ENCODE measurements around the gene NCAPD3. TPM values are rescaled to one million over a fixed set of nuclear protein-coding genes. Genes with fewer than 3 reads are reported as not detected.

NCAPD3 gene
- total and polyA plus RNA-seq, 2 donors (not counting 3 experiments of a cell fraction or from before 2014, with no cell fraction given): 22.6 to 43.8 TPM

DNA sequence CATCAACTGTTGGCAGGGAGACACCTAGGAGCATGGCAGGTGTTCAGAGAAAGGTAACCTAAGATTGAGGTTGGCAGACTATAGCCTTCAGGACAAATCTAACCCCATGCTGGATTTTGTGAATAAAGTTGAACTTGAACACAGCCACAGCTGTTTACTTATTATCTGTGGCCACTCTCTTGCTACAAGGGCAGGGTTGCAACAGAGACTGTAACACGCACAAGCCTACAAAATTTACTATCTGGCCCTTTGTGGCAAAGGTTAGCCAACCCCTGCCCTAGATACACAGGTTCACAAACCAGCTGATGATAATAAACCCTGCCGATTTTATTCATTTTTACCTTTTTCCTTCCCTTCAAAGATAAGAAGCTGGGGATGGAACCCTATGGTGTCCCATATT lies 26.9 kb upstream of the NCAPD3 start:
- no peaks in the 10 kb centered on the region for H3K9me1 ChIP-seq (replicated peaks; ENCODE audit: control insufficient read depth, extremely low read depth, insufficient read depth, low read length)
- TF ChIP-seq, protein P1, sequence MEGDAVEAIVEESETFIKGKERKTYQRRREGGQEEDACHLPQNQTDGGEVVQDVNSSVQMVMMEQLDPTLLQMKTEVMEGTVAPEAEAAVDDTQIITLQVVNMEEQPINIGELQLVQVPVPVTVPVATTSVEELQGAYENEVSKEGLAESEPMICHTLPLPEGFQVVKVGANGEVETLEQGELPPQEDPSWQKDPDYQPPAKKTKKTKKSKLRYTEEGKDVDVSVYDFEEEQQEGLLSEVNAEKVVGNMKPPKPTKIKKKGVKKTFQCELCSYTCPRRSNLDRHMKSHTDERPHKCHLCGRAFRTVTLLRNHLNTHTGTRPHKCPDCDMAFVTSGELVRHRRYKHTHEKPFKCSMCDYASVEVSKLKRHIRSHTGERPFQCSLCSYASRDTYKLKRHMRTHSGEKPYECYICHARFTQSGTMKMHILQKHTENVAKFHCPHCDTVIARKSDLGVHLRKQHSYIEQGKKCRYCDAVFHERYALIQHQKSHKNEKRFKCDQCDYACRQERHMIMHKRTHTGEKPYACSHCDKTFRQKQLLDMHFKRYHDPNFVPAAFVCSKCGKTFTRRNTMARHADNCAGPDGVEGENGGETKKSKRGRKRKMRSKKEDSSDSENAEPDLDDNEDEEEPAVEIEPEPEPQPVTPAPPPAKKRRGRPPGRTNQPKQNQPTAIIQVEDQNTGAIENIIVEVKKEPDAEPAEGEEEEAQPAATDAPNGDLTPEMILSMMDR (IDR thresholded peaks at IDR 0.05; ENCODE audit: extremely low read depth in 1 of 2, insufficient read depth in 1 of 2, low read depth in 1 of 2, low read length in 2 of 2): no peak
- no peak for TF ChIP-seq FOS (IDR thresholded peaks at IDR 0.05; ENCODE audit: borderline replicate concordance, insufficient read depth, low read length)
- TF ChIP-seq EZH2 (IDR thresholded peaks at IDR 0.05; ENCODE audit: borderline replicate concordance, low read depth, low read length, severe bottlenecking): no peak
- TF ChIP-seq, protein P2, sequence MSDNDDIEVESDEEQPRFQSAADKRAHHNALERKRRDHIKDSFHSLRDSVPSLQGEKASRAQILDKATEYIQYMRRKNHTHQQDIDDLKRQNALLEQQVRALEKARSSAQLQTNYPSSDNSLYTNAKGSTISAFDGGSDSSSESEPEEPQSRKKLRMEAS (IDR thresholded peaks at IDR 0.05; ENCODE audit: insufficient read depth, insufficient read length): no peak
- TF ChIP-seq POLR2A (IDR thresholded peaks at IDR 0.05; ENCODE audit: low read depth, low read length): no peak
- no peak for TF ChIP-seq JUN (IDR thresholded peaks at IDR 0.05; ENCODE audit: borderline replicate concordance, insufficient read depth, insufficient read length, low read depth)
- no peaks in the 10 kb centered on the region for H3K27me3 ChIP-seq (ENCODE audit: control insufficient read depth in 2 of 2, insufficient read depth in 2 of 2, low read length in 2 of 2)
- no TSS peak for BruUV-seq (replicated peaks)
- no peak for DNase-seq (ENCODE audit: low read depth, low spot score)
- FAIRE-seq: no peak
- POLR2A ChIA-PET: no interaction called here
- peaks cover 3 to 30% of the 10 kb centered on the region in 2 experiments for H3K36me3 ChIP-seq (ENCODE audit: control insufficient read depth in 2 of 2, extremely low read depth in 1 of 2, insufficient read depth in 2 of 2, low read length in 2 of 2)
- dilution Hi-C loops (cut with MboI; ENCODE audit: extremely low pct_ligation_motif_present, low sequenced_read_pairs) (no loop called here), intact Hi-C loops (cut with micrococcal nuclease) (loop anchor here (5.0 kb wide), 2 partner anchors 82 to 213 kb away; partner anchors contain the start of gene GLB1L2)
- no peak overlapping the region for H3K4me3 ChIP-seq (replicated peaks in 1 of 3; ENCODE audit: insufficient read depth in 1 of 3, low read depth in 1 of 3, low read length in 3 of 3)
- no peak overlapping the region for H3K27ac ChIP-seq (ENCODE audit: insufficient read depth, low read depth, low read length)
- peaks cover 6% of the 10 kb centered on the region for H3K79me2 ChIP-seq (ENCODE audit: control insufficient read depth, insufficient read depth, low read length)
- H4K20me1 ChIP-seq (replicated peaks; ENCODE audit: control insufficient read depth, extremely low read depth, insufficient read depth, low read length): no peaks in the 10 kb centered on the region
- H3K9ac ChIP-seq (replicated peaks; ENCODE audit: extremely low read depth, insufficient read depth, low read length): no peak overlapping the region
- no peaks in the 10 kb centered on the region for H3K9me3 ChIP-seq (replicated peaks; ENCODE audit: control insufficient read depth, insufficient read depth, low read length)
- no peak overlapping the region for H3K4me2 ChIP-seq (ENCODE audit: insufficient read depth, low read length)
- CTCF ChIA-PET: interaction anchor here (1.4 kb wide), 1 partner anchor 11 kb away, joined by 5 read pairs; no protein-coding TSS in a partner anchor
- peaks cover 11% of the 10 kb centered on the region for H3K4me1 ChIP-seq (ENCODE audit: control insufficient read depth, extremely low read depth, insufficient read depth, low read length)
- H2AFZ ChIP-seq (ENCODE audit: low read depth, low read length): no peak overlapping the region
